ENCODE results near the gene PNPLA3. TPM values are rescaled to one million over a fixed set of nuclear protein-coding genes. Genes with fewer than 3 reads are reported as not detected.

Gene PNPLA3
- total and polyA plus RNA-seq, 2 experiments from 2014 or later: 17.1 to 17.3 TPM

- no peaks in the 10 kb centered on the region for H3K36me3 ChIP-seq (replicated peaks; ENCODE audit: insufficient read depth, low read depth)
- H2AFZ ChIP-seq: no peak overlapping the region
- no peaks in the 10 kb centered on the region for H3K4me1 ChIP-seq (ENCODE audit: insufficient read depth)
- no peaks in the 10 kb centered on the region for H3K79me2 ChIP-seq
- no peak overlapping the region for H3K4me2 ChIP-seq
- DNase-seq (ENCODE audit: low spot score): no peak
- H3K9me2 ChIP-seq (replicated peaks; ENCODE audit: insufficient read depth): no peaks in the 10 kb centered on the region
- WGBS (ENCODE audit: low lambda C conversion rate, missing lambda C conversion rate): 94% methylated on average over 1 of the region's 1 CpG
- no peaks in the 10 kb centered on the region for H4K20me1 ChIP-seq (ENCODE audit: insufficient read depth, poor library complexity, severe bottlenecking)
- no peak for TF ChIP-seq EZH2phosphoT487 (IDR thresholded peaks at IDR 0.05; ENCODE audit: low read depth, severe bottlenecking, unreplicated experiment)
- no peak for TF ChIP-seq CTCF (IDR thresholded peaks at IDR 0.05; ENCODE audit: poor library complexity)
- TF ChIP-seq EZH2 (IDR thresholded peaks at IDR 0.05; ENCODE audit: borderline replicate concordance): no peak
- peaks cover 3% of the 10 kb centered on the region for H3K27me3 ChIP-seq
- H3K27ac ChIP-seq: no peak overlapping the region
- no peak overlapping the region for H3K4me3 ChIP-seq
- H3K9me3 ChIP-seq (ENCODE audit: low read depth): no peaks in the 10 kb centered on the region
Observed at GRCh38 chr22:43909708-43910107, 13.9 kb upstream of the PNPLA3 start.

DNA sequence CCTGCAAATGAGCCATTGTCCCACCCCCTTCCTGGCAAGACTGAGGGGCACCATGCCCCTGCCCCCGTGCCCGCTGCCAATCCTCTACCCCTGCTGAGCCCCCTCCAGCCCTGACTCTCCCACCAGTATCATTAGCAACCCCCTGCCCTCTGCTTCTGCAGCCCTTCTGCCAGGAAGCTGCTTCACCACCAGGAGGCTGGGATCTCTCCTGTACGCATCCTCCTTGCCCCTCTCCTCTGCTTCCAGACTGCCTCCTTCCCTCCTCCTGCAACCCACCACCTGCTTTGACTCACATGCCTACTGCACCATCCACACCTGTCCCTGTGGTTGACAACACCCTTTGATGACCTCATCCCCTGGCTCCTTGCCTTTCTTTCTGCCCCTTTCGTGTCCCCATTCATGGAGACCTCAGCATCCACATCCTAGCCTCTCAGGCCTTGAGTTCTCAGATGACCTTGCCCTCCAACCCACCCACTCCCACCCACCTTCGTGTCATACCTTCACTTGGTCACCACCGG lies 13.4 kb upstream of the PNPLA3 start:
- TF ChIP-seq EZH2 (IDR thresholded peaks at IDR 0.05; ENCODE audit: borderline replicate concordance) (no peak), CTCF (IDR thresholded peaks at IDR 0.05; ENCODE audit: poor library complexity) (no peak), EZH2phosphoT487 (IDR thresholded peaks at IDR 0.05; ENCODE audit: low read depth, severe bottlenecking, unreplicated experiment) (no peak)
- H3K36me3 ChIP-seq (replicated peaks; ENCODE audit: insufficient read depth, low read depth): no peaks in the 10 kb centered on the region
- H4K20me1 ChIP-seq (ENCODE audit: insufficient read depth, poor library complexity, severe bottlenecking): no peaks in the 10 kb centered on the region
- H3K4me2 ChIP-seq: no peak overlapping the region
- H3K4me1 ChIP-seq (ENCODE audit: insufficient read depth): no peaks in the 10 kb centered on the region
- no peak overlapping the region for H3K4me3 ChIP-seq
- H3K79me2 ChIP-seq: no peaks in the 10 kb centered on the region
- peaks cover 3% of the 10 kb centered on the region for H3K27me3 ChIP-seq
- no peaks in the 10 kb centered on the region for H3K9me2 ChIP-seq (replicated peaks; ENCODE audit: insufficient read depth)
- WGBS (ENCODE audit: low lambda C conversion rate, missing lambda C conversion rate): 63% methylated on average over 6 of the region's 6 CpGs
- DNase-seq (ENCODE audit: low spot score): no peak
- H3K27ac ChIP-seq: no peak overlapping the region
- H2AFZ ChIP-seq: no peak overlapping the region
- H3K9me3 ChIP-seq (ENCODE audit: low read depth): no peaks in the 10 kb centered on the region

DNA sequence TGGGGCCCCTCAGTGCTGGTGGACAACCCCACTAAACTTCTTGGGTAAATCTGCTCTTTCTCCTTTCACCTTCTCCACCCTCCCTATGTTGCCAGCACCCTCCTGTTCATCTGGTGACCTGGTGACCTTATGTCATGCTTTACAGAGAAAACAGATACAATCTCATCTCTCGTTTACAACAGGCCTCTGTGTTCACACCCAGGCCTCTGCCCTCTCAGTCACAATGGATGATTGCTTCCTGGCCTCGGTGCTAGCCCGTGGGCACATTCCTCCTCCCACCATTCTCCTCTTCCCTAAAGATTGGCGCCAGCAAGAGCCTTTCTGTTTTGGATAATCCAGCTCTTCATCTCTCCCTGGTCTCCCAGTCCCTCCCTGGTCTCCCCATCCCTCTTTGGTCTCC lies 12.3 kb upstream of the PNPLA3 start:
- H2AFZ ChIP-seq: no peak overlapping the region
- H3K4me1 ChIP-seq (ENCODE audit: insufficient read depth): no peaks in the 10 kb centered on the region
- H3K27me3 ChIP-seq: peaks cover 3% of the 10 kb centered on the region
- H3K9me2 ChIP-seq (replicated peaks; ENCODE audit: insufficient read depth): no peaks in the 10 kb centered on the region
- no peak overlapping the region for H3K27ac ChIP-seq
- no peak overlapping the region for H3K4me2 ChIP-seq
- WGBS (ENCODE audit: low lambda C conversion rate, missing lambda C conversion rate): 13% methylated on average over 4 of the region's 4 CpGs
- H3K36me3 ChIP-seq (replicated peaks; ENCODE audit: insufficient read depth, low read depth): no peaks in the 10 kb centered on the region
- DNase-seq (ENCODE audit: low spot score): no peak
- no peaks in the 10 kb centered on the region for H4K20me1 ChIP-seq (ENCODE audit: insufficient read depth, poor library complexity, severe bottlenecking)
- TF ChIP-seq EZH2 (IDR thresholded peaks at IDR 0.05; ENCODE audit: borderline replicate concordance): no peak
- no peak overlapping the region for H3K4me3 ChIP-seq
- no peaks in the 10 kb centered on the region for H3K9me3 ChIP-seq (ENCODE audit: low read depth)
- H3K79me2 ChIP-seq: no peaks in the 10 kb centered on the region

DNA sequence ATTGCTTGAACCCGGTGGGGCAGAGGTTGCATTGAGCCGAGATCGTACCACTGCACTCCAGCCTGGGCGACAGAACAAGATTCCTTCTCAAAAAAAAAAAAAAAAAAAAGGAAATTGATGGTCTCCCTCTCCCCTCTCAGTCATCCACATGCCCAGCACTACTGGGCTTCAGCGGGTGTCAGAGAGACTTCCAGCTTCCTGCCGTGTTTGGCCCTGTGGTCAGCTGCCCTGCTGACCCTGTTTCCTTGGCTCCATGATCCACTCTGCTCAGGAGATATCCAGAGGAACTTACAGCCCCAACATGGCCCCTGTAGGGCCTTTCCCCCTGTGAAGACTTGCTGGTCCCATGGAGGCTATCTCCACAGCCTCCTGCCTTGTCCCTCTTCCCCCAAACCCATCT lies 6.1 kb upstream of the PNPLA3 start:
- no peaks in the 10 kb centered on the region for H3K9me2 ChIP-seq (replicated peaks; ENCODE audit: insufficient read depth)
- H2AFZ ChIP-seq: no peak overlapping the region
- H3K4me1 ChIP-seq (ENCODE audit: insufficient read depth): no peaks in the 10 kb centered on the region
- 88% methylated on average over 6 of the region's 6 CpGs for WGBS (ENCODE audit: low lambda C conversion rate, missing lambda C conversion rate)
- H3K27me3 ChIP-seq: no peaks in the 10 kb centered on the region
- H3K4me3 ChIP-seq: no peak overlapping the region
- H4K20me1 ChIP-seq (ENCODE audit: insufficient read depth, poor library complexity, severe bottlenecking): no peaks in the 10 kb centered on the region
- no peaks in the 10 kb centered on the region for H3K36me3 ChIP-seq (replicated peaks; ENCODE audit: insufficient read depth, low read depth)
- H3K9me3 ChIP-seq (ENCODE audit: low read depth): no peaks in the 10 kb centered on the region
- no peak overlapping the region for H3K27ac ChIP-seq
- no peak for DNase-seq (ENCODE audit: low spot score)
- H3K4me2 ChIP-seq: no peak overlapping the region
- TF ChIP-seq EZH2phosphoT487 (IDR thresholded peaks at IDR 0.05; ENCODE audit: low read depth, severe bottlenecking, unreplicated experiment): no peak
- no peak for TF ChIP-seq CTCF (IDR thresholded peaks at IDR 0.05; ENCODE audit: poor library complexity)
- no peak for TF ChIP-seq EZH2 (IDR thresholded peaks at IDR 0.05; ENCODE audit: borderline replicate concordance)
- H3K79me2 ChIP-seq: no peaks in the 10 kb centered on the region

Data from hepatocyte (in vitro differentiated cells).